ENCODE results near the gene KIF5A. TPM values are rescaled to one million over a fixed set of nuclear protein-coding genes. Genes with fewer than 3 reads are reported as not detected.
"Not testable (repeated sequence)": the region's sequence is repeated elsewhere in the genome, so short reads cannot be mapped to it uniquely, and the experiment has no call there.

The KIF5A gene
- 1 to 10 TPM in 2 of 4 donors, under 1 TPM in 2; 0.35 to 2.5 (median 1.4) TPM for total RNA-seq

DNA sequence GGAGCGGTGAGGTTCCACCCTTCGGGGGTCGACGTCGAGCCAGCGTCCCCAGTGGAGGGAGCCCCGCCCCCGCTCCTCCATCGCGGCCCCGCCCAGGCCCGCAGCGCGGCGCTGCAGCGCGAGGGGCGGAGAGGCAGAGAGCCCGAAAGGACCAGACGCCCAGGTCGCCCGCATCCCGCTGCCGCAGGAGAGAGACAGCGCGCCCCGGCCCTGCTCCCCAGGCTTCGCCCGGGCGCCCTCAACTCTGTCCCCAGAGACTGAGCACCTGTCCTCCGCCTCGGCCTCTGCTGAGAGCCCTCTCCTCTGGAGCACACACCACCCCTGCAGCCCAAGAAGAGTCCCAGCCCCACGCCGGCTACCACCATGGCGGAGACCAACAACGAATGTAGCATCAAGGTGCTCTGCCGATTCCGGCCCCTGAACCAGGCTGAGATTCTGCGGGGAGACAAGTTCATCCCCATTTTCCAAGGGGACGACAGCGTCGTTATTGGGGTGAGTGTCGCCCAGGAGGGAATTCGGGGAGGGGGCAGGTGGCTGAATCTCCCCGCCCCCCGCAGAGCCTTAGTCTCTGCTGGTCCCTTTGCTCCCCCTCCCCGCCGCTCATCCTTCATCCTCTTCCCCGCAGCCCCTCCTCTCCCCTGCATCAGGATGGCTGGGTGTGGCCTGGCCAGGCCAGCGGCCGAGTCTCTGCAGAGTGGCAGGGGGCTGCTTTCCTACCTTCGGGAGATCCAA lies at the start of gene KIF5A:
KIF5A (plus strand) TSS at position 136 of the 732 bp plus-strand sequence; CDS start at position 364, 228 bp downstream.
- peaks cover 0 to 23% (median 3%) of the 10 kb centered on the region in 4 donors for H3K4me1 ChIP-seq
- H3K9me3 ChIP-seq = no peaks in the 10 kb centered on the region
- H3K36me3 ChIP-seq = no peaks in the 10 kb centered on the region
- H3K4me3 ChIP-seq = peak within 1 kb of the TSS; percentile 37 to 57 (median 48)
- H3K27ac ChIP-seq = peak within 1 kb of the TSS in 1 of 4 donors; percentile 57
- TF ChIP-seq, protein P1, sequence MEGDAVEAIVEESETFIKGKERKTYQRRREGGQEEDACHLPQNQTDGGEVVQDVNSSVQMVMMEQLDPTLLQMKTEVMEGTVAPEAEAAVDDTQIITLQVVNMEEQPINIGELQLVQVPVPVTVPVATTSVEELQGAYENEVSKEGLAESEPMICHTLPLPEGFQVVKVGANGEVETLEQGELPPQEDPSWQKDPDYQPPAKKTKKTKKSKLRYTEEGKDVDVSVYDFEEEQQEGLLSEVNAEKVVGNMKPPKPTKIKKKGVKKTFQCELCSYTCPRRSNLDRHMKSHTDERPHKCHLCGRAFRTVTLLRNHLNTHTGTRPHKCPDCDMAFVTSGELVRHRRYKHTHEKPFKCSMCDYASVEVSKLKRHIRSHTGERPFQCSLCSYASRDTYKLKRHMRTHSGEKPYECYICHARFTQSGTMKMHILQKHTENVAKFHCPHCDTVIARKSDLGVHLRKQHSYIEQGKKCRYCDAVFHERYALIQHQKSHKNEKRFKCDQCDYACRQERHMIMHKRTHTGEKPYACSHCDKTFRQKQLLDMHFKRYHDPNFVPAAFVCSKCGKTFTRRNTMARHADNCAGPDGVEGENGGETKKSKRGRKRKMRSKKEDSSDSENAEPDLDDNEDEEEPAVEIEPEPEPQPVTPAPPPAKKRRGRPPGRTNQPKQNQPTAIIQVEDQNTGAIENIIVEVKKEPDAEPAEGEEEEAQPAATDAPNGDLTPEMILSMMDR (IDR thresholded peaks at IDR 0.05) = no peak
- TF ChIP-seq POLR2A (IDR thresholded peaks at IDR 0.05) = no peak
- no peaks in the 10 kb centered on the region for H3K27me3 ChIP-seq
- peak in 2 of 3 donors; percentile 41 to 65 for DNase-seq

DNA sequence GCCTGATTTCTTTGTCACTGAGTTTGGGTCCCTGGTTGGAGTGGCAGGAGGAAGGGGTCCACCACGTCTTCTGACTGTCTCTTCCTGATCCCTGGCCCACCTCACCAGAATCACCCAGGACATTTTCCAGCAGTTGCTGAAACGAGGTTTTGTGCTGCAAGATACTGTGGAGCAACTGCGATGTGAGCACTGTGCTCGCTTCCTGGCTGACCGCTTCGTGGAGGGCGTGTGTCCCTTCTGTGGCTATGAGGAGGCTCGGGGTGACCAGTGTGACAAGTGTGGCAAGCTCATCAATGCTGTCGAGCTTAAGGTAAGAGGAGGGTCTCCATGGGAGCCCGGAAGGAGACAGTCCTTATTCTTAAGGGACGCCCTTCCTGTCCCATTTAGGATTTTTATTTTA lies 49.6 kb upstream of the KIF5A start:
- no peak for TF ChIP-seq POLR2A (IDR thresholded peaks at IDR 0.05)
- TF ChIP-seq, protein P1 (IDR thresholded peaks at IDR 0.05) = no peak

DNA sequence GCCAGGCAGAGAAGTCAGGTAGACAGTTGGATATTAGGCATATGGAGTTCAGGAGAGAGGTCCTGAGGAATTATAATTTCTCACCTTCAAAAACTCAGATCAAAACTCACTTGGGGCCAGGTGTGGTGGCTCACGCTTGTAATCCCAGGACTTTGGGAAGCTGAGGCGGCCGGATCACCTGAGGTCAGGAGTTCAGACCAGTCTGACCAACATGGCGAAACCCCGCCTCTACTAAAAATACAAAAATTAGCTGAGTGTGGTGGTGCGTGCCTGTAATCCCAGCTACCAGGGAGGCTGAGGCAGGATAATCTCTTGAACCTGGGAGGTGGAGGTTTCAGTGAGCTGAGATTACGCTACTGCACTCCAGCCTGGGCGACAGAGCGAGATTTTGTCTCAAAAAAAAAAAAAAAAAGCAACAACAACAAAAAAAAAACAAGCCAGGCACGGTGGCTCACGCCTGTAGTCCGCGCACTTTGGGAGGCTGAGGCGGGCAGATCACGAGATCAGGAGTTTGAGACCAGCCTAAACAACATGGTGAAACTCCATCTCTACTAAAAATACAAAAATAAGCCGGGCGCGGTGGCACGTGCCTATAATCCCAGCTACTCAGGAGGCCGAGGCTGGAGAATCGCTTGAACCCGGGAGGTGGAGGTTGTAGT lies 47.4 kb upstream of the KIF5A start:
- H3K27me3 ChIP-seq, DNase-seq, H3K27ac ChIP-seq, H3K9me3 ChIP-seq, H3K4me3 ChIP-seq, H3K4me1 ChIP-seq: not testable (repeated sequence)
- peaks cover 0 to 77% (median 0%) of the 10 kb centered on the region in 3 donors for H3K36me3 ChIP-seq

More for the DNA sequence above, 49.6 kb upstream of the KIF5A start:
- no peaks in the 10 kb centered on the region for H3K4me1 ChIP-seq
- no peak for DNase-seq
- peaks cover 0 to 64% (median 0%) of the 10 kb centered on the region in 3 donors for H3K36me3 ChIP-seq
- H3K4me3 ChIP-seq = no peak overlapping the region
- no peaks in the 10 kb centered on the region for H3K9me3 ChIP-seq
- no peak overlapping the region for H3K27ac ChIP-seq
- H3K27me3 ChIP-seq = no peaks in the 10 kb centered on the region

DNA sequence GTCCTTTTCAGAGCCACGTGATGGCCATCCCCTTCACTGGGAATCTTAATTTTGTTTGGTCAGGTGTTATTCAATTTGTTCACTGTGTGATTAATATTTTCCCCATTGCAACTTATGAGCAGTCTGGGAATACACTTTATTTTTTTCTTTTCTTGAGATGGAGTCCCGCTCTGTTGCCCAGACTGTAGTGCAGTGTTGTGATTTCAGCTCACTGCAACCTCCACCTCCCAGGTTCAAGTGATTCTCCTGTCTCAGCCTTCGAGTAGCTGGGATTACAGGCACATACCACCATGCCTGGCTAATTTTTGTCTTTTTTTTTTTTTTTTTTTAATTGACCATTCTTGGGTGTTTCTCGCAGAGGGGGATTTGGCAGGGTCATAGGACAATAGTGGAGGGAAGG lies 43.3 kb upstream of the KIF5A start:
- H3K27ac ChIP-seq, H3K4me1 ChIP-seq, DNase-seq, H3K4me3 ChIP-seq, H3K9me3 ChIP-seq, H3K27me3 ChIP-seq: not testable (repeated sequence)
- H3K36me3 ChIP-seq = peaks cover 0 to 56% (median 0%) of the 10 kb centered on the region in 3 donors

DNA sequence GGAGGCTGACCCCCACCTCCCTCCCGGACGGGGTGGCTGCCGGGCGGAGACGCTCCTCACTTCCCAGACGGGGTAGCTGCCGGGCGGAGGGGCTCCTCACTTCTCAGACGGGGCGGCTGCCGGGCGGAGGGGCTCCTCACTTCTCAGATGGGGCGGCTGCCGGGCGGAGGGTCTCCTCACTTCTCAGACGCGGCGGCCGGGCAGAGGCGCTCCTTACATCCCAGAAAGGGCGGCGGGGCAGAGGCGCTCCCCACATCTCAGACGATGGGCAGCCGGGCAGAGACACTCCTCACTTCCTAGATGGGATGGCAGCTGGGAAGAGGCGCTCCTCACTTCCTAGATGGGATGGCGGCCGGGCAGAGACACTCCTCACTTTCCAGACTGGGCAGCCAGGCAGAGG lies 42.0 kb upstream of the KIF5A start:
- peaks cover 0 to 60% (median 0%) of the 10 kb centered on the region in 3 donors for H3K36me3 ChIP-seq

DNA sequence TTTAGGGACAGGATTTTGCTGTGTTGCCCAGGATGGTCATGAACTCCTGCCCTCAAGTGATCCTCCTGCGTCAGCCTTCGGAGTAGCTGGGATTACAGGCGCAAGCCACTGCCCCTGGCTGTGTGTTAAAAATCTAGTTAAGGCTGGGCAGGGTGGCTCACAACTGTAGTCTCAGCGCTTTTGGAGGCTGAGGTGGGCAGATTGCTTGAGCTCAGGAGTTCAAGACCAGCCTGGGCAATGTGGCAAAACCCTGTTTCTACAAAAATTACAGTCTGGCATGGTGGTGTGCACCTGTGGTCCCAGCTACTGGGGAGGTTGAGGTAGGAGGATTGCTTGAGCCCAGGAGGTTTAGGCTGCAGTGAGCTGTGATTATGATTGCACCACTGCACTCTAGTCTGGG lies 38.7 kb upstream of the KIF5A start:
- Histone ChIP-seq H3K9me3 (no peaks in the 10 kb centered on the region), H3K27ac (no peak overlapping the region), H3K4me1 (no peaks in the 10 kb centered on the region), H3K4me3 (no peak overlapping the region), H3K36me3 (peaks cover 0 to 63% (median 0%) of the 10 kb centered on the region in 3 donors), H3K27me3 (no peaks in the 10 kb centered on the region)
- TF ChIP-seq, protein P1 (IDR thresholded peaks at IDR 0.05) = no peak
- no peak for TF ChIP-seq POLR2A (IDR thresholded peaks at IDR 0.05)
- DNase-seq = peak in 1 of 3 donors; percentile 27

More for the DNA sequence above, 42.0 kb upstream of the KIF5A start:
- H3K4me1 ChIP-seq, DNase-seq, H3K4me3 ChIP-seq, H3K27me3 ChIP-seq, H3K27ac ChIP-seq, H3K9me3 ChIP-seq: not testable (repeated sequence)

DNA sequence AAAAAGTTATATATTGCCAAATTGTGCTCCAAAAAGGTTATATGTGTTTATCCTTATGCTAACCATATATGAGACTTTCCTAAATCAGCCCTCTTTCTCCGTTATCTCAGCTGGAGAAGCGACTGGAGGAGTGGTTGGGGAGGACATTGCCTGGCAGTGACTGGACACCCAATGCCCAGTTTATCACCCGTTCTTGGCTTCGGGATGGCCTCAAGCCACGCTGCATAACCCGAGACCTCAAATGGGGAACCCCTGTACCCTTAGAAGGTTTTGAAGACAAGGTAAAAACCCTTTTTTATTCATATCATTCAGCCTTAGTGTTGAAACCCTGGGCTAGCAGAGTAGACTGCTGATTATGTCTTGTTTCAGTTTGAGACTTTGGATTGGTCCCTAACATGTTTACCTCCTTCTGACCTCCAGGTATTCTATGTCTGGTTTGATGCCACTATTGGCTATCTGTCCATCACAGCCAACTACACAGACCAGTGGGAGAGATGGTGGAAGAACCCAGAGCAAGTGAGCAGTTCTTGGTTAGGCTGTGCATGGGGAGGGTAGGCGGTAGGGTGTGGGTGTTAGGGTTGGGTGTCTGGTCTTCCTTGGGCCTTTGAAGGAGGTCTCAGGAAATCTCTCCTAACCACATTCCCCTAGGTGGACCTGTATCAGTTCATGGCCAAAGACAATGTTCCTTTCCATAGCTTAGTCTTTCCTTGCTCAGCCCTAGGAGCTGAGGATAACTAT lies 38.1 kb upstream of the KIF5A start:
- Histone ChIP-seq H3K27ac (no peak overlapping the region), H3K36me3 (peaks cover 0 to 65% (median 0%) of the 10 kb centered on the region in 3 donors), H3K4me3 (no peak overlapping the region), H3K4me1 (no peaks in the 10 kb centered on the region), H3K9me3 (no peaks in the 10 kb centered on the region), H3K27me3 (no peaks in the 10 kb centered on the region)
- no peak for TF ChIP-seq POLR2A (IDR thresholded peaks at IDR 0.05)
- TF ChIP-seq, protein P1 (IDR thresholded peaks at IDR 0.05) = no peak
- DNase-seq = peak in 1 of 3 donors; percentile 11

Data from Peyer's patch (tissue), 4 donors.